Measurements from ENCODE around the gene RPS4Y1.

The RPS4Y1 gene

DNA sequence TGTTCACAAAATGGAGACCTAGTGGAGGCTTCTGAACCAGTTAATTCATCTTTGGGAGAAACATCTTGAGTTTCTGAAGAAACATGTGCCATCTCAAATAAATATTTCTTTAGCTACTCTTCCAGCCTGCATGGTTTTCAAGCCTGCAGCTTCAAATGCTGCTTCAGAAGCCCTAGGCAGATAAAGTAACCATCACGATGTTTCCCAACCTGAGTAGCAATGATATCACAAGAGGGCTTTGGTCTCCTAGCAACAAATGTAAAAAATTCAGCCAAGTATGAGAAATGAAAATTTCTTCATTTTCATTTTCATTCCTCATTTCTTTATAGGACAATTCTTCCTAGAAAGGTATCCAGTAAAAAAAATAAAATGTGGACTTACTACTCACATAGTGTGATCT, 42.2 kb downstream of the RPS4Y1 start:
- DNase-seq (ENCODE audit: low read depth): no peak

DNA sequence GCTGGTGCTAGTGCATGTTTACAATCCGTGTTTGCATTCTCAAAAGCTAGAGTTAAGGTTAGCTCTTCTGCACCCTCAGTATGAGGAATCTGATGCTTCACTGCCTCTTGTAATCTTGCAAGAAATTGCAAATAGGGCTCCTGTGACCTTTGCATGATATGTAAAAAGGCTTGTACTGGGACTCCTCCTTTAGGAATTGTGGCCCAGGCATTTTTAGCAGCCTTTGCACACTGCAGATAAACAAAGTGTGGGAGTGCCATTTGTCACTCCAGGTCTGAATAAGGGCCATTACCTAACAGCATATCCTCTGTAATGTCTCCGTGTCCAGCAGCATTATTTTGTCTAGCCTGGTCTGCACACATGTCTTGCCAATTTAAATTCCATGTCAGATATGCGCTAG, 44.5 kb downstream of the RPS4Y1 start:
- DNase-seq (ENCODE audit: low read depth): no peak

DNA sequence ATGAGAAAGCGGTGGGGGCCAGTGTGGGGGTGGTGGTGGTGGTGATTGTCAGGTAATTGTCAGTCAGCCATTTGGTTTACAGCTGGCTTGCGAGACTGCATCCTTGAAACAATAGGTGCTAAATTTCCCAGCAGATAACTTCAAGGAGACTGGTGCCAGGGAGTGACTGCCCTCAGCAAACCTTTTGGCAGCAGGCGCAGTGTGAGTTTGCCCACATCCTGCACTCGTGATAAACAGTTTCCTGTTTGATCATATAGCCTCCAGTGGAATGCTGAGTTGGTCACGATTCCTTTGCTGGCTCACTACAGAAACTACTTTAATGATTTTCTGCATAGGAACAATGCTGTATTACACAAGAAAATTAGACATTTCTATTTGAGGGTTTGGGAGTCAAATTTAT, 46.0 kb downstream of the RPS4Y1 start:
- no peak for DNase-seq (ENCODE audit: low read depth)

DNA sequence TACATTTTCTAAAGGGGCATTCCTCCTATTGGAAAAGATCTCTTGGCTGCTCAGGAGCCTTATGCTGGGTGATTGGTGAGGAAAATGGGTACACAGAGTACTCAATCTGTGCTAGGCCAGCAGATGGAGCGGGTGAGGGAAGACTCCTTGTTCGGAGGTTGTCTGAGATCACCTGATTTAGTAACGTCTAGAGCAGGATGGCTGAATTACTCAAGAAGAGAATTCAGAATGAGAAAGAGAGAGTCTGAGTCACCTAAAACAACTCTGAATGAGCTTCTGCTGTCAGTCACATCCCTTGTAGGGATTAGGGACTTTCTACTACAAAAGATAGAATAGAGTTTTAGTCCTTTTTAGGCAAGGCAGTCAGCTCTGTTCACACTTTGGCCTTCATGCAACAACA, 46.6 kb downstream of the RPS4Y1 start:
- no peak for DNase-seq (ENCODE audit: low read depth)

DNA sequence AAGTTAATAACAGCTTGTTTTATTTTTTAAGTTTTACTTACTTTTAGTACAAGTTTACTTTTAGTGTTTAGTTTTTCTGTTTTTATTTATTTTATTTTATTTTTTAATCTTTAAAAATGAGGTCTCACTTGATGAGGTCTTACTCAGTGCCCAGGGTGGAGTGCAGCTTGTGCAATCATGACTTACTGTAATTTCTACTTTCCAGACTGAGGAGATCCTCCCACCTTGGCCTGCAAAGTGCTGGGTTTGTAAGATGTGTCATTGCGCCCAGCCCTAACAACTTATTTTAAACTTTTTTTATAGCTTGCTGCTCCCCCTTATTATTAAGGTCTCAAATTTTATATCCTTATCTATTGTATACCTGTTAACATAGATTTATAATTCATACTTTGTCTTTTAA, 52.1 kb downstream of the RPS4Y1 start:
- no peak for DNase-seq (ENCODE audit: low read depth)

DNA sequence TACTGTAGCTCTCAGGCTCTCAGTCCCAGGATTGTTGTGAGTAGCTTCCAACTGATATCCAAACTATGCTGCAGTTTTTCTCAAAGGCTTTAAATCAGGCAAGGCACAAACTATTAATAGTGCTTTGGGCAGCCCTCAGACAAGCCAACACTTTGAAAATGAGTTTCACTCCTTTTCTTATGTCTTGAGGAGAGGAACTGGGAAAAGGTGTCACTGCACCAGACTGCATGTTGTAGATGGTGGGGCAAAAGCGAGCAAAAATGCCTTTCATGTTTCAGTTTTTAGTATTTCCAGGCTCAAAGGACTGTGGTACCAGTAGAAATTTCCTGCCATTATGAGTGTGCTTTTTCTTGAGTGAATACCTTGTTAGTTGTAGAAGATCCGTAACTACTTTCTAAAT, 54.6 kb downstream of the RPS4Y1 start:
- no peak for DNase-seq (ENCODE audit: low read depth)

DNA sequence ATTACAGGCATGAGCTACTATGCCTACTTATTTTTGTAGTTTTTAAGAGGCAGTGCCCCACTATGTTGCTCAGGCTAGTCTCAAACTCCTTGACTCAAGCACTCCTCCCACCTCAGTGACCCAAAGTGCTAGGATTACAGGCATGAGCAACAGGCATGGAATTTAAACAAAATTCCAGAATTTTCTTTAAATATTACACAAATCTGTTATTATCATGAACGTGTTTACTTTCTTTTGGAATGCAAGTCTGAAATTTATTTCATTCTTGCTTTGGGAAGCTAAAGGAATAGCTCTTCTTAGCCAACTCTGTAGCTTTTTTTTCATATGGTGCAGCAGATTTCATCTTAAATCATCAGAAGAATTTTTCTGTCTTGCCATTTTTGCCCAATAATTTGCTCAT, 66.0 kb downstream of the RPS4Y1 start:
- no peak for DNase-seq (ENCODE audit: low read depth)

DNA sequence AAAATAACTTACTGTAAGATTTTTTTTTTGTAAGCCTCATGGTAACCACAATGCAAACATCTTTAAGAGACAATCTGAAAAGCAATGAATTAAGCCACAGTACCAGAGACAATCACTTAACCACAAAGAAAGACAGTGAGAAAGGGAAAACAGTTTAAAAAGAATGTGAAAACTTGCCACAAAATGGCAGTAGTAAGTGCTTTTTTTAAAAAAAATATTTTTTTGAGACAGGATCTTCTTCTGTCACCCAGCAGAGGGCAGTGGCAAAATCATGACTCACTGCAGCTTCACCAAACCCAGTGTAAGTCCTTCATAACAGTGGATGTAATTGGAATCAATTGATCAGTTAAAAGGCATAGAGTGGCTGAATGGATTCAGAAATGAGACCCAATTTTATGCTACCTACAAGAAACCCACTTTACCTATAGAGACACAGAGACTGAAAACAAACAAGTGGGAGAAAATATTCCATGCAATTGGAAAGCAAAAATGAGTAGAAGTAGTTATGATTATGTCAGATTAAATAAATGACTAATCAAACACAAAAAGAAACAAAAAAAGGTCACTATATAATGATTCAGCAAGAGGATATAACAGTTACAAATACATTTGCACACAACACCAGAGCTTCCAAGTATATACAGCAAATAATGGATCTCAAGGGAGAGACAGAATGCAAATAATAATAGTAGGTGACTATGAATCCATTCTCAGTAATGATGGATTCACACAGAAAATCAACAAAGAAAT, 71.8 kb downstream of the RPS4Y1 start:
- DNase-seq (ENCODE audit: low read depth): peak; percentile 21

Data from stimulated activated CD8-positive, alpha-beta memory T cell treated with anti-CD3 and anti-CD28 coated beads, Interleukin-12 subunit alpha, Interleukin-12 subunit beta, amount 100 ng/mL, for 1 hour (primary cell).